Measurements from ENCODE around the gene AZU1.

AZU1 gene

DNA sequence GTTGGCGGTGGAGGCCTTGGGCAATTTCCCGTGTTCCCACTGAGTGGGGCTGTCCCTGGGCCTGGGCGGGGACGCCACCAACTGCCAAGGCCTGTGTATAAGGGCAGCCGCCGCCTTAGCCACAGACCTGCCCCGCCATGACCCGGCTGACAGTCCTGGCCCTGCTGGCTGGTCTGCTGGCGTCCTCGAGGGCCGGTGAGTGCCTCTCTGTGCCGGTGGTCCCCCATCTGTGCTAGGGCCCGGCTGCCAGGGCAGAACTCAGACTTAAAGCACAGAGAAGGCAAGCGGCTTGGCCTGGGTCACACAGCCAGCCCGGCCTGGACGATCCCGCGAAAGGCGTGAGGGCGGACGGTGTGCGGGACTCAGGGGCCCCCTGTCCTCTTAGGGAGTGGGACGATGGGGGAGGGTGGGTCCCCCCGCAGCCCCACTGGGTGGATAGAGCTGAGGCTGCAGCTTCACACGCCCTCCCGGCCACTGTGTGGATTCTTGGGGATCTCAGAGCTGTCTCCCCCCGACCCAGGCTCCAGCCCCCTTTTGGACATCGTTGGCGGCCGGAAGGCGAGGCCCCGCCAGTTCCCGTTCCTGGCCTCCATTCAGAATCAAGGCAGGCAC is at the start of gene AZU1:
TSS of gene AZU1 (plus strand) at position 128 of the 612 bp plus-strand sequence. CDS start at position 138, 10 bp downstream.
- DNase-seq = no peak

DNA sequence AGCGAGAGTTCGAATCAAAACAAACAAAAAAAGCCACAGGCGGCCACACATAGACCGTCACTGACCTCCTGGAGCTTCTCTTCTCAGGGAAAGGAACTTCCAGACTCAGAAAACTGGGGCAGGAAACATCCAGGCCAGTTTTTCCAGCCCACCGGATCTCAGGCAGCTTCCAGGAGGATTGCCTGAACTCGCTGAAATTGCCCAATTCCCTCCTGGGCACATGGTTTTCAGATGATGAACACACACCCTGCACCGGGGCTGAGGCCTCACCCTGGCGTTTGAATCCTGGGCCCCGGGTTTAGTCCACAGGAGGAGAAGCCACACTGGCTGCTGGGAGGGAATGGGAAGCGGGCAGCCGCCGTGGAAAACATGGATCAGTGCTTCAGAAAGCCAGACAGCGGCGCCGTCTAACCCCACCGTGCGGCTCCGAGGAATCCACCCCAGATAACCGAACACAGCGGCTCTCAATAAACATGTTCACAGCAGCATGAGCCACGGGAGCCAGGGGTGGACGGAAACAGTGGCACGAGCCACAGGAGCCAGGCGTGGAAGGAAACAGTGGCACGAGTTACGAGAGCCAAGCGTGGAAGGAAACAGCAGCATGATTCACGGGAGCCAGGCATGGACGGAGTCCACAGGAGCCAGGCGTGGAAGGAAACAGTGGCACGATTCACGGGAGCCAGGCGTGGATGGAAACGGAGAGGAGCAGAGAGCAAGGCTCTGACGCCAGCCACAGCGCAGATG is 48.6 kb upstream of the AZU1 start:
- DNase-seq = peak in 1 of 56 donors; percentile 4

- DNase-seq = no peak
These were observed 46.7 kb upstream of the AZU1 start for GRCh38 chr19:780935-781334.

DNA sequence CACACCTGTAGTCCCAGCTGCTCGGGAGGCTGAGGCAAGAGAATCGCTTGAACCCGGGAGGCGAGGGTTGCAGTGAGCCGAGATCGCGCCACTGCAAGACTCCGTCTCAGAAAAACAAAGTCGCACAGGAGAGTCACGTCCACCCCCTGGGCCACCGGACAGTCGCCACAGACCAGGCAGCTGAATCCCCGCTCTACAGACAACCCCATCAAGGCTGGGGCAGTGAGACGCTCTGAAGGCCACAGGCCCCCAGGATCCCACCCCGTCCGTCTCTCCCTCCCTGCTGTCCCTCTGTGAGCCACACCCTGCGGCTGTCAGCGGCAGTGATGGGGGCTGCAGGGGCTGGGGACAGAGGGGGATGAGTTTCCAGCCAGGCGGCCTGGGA is 45.8 kb upstream of the AZU1 start:
- no peak for DNase-seq

- DNase-seq = no peak
These were observed 45.3 kb upstream of the AZU1 start for GRCh38 chr19:782185-782877.

DNA sequence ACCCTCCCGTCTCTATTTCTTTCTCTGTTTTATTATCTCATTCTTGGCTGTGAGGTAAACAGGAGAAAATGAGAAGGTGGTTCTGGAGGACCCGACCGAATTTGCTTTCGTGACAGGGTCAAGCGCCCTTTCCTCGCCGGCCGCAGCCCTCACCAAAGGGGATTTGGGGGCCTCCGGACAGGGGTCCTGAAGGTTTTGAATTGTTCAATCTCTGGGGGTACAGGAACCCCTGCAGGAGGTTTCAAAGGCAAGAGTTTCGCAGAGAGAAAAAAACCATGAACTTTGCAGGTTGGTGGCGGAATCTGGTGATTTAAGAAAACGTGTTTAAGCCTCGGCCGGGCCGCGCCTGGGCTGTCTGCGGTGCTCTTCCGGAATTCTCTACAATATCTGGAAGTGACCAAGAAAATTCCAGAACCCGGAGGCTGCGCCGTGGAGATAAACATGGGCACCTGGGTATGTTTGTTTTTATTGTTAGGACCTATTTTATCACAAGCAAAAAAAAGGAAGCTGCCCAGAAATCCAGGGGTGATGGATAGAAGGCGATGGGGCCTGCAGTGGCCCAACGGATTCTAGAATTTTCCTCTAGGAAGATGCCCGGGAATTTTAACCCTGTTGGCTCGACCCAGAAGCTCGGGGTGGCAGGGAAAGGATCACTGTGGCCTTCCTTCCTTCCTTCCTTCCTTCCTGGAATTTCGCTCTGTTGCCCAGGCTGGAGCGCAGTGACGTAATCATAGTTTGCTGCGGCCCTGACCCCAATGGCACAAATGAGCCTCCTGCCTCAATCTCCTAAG is 44.6 kb upstream of the AZU1 start:
- no peak for DNase-seq

GRCh38 chr19:784541-784940 is 43.1 kb upstream of the AZU1 start:
- no peak for DNase-seq

DNA sequence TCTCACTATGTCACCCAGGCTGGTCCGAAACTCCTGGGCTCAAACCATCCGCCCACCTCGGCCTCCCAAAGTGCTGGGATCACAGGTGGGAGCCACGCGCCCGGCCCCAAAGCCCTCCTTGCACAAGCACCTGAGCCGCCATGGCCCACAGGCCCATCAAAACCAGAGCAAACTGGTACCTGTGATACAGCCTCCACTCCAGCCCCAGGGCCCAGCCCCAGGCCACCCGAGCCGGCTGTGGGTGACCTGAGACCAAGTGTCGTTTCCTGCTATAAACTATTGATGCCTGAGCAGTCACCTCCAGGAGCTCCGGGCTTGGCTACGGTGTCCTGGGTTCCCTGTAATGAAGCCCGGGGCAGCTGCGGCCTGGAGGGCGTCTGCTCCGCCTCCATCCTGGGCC is 40.1 kb upstream of the AZU1 start:
- DNase-seq = no peak

- no peak for DNase-seq
These were observed 39.0 kb upstream of the AZU1 start for GRCh38 chr19:788686-788982.

- DNase-seq = no peak
These were observed 38.5 kb upstream of the AZU1 start for GRCh38 chr19:788983-789700.

DNA sequence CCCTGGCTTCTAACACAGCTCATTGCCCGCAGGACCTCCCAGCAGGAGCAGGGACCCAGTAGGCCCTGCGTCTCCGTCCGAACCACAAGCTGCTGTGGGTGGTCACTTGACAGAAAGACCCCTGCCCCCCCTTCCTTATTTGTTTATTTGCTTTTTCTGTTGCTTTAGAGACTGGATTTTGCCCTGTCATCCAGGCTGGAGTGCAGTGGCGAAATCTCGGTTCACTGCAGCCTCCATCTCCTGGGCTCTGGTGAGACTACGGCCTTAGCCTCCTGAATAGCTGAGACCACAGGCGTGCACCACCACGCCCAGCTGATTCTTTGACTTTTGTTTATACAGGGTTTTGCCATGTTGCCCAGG is 38.0 kb upstream of the AZU1 start:
- DNase-seq = no peak

GRCh38 chr19:791007-791566 is 36.5 kb upstream of the AZU1 start:
- no peak for DNase-seq

DNA sequence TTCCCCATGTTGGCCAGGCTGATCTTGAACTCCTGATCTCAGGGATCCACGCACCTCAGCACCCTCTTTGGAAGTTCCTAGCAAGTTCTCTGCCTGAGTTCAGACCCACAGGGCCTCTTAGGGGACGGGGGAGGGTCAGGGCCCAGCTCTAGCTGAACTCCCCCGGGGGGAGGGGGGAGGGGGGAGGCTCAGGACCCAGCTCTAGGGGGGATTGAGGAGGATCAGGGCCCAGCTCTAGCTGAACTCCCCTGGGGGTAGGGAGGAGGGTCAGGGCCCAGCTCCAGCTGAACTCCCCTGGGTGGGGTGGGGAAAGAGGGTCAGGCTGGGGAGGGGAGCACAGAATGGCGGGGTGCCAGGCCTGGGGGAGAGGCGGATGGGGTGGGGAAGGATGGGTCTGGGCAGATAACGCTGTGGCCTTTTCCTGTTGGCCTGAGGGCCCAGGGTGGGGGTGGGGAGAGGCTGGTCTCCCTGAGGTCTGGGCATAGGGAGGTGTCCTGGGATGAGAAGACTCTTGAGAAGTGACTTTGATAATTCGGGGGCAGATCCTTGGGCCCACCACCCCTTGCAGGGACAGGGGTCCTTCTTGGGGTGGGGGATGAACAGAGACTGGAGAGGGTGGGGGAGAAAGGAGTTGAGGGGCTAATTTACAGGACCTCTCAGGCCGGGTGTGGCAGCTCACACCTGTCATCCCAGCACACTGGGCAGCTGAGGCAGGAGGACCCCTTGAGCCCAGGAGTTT is 35.9 kb upstream of the AZU1 start:
- no peak for DNase-seq

GRCh38 chr19:792306-792885 is 35.2 kb upstream of the AZU1 start:
- no peak for DNase-seq

- no peak for DNase-seq
These were observed 33.8 kb upstream of the AZU1 start for GRCh38 chr19:793806-794205.

DNA sequence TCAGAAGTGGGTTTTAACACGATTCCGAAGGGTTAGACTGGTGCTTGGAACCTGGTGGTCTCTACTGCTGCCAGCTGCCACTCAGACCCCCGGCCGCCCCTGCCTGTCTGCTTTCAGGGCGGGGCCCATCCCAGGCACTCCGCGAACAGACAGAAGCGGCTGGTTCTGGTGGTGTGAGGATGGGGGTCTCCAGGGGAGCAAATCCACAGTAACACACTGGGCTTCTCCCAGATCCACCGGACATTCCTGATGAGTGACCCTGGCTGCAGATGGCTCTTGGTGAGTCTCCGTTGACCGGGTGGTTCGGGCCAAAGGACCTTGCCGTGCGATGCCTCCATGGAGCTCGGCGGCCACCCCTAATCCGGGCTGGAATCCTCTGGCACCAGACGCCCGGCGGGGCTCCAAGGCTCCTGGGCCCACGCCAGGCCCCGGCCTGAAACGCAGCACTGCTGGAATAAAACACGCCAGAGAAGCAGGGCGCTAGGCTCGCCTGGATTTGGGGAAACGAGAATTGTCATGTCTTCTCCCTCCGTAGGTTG is 32.5 kb upstream of the AZU1 start:
- peak in 11 of 56 donors; percentile 6 to 62 (median 29) for DNase-seq

GRCh38 chr19:795691-796581 is 31.7 kb upstream of the AZU1 start:
- no peak for DNase-seq

DNA sequence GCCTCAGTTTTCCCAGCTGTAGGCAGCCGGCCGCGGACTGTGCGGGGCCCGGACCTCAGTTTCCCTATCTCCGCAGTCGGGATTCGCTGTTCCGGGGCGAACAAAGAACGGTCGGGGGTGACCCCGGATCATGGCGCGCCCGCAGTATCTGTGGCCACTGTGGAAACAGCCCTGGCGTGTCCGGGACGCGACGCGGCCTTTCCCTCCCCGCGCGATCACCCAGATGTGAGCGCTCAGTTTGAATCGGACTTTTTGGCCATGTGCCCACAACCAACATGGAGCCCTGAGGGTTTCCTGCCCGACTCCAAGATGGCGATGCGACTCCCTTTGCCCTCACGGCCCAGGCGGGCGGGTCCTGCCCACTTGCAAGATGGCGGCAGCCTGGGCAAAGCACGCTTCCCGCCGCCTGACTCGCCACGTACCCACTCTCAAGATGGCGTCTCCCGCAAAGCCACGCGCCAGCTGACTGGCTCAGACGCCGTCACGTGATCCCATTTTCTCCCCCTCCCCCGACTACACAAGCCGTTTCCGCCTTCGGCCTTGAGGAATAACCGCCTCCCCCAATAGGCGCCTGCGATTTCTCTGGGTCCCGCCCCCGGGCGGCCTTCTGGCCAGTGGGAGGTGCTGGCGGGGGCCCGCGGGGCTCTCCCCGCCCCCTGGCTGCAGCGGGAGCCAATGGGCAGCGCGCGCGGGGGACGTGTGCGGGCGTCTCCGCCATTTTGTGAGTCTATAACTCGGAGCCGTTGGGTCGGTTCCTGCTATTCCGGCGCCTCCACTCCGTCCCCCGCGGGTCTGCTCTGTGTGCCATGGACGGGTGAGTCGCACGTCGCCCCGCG is 30.7 kb upstream of the AZU1 start, which contains the start of gene PTBP1:
TSS of gene PTBP1 (plus strand) at position 761 of the 836 bp plus-strand sequence. CDS start at position 807, 46 bp downstream.
- peak; percentile 79 to 100 (median 100) for DNase-seq
